K562 treated with DMSO at 1 percent for 48 hours (cell line): ENCODE results near the gene CALB2. TPM values are rescaled to one million over a fixed set of nuclear protein-coding genes. Genes with fewer than 3 reads are reported as not detected.

ENCODE experiments used
- total RNA-seq: library from RNA; unstranded; fragments of 300-600 nt; gene quantifications from 2 replicates; pipeline ENCODE4 v1.2.3, GENCODE V29; 2022; ENCODE audit warnings: low replicate concordance; ENCODE audit errors: extremely low read depth

The CALB2 gene
- not detected in 2 replicates for total RNA-seq

GRCh38 chr16:71358464-71358998, at the start of gene CALB2:
TSS of gene CALB2 (plus strand) at chr16:71358723. CDS start at chr16:71358793, 70 bp downstream.

Other genes starting within 250 kb of the CALB2 start
- gene HYDIN, start 128.0 kb upstream of the CALB2 start, total RNA-seq: not detected in 2 replicates
- not detected in 2 replicates for gene CMTR2, start 69.3 kb upstream of the CALB2 start, total RNA-seq
- not detected in 2 replicates for gene TLE7, start 83.3 kb downstream of the CALB2 start, total RNA-seq
- gene ZNF23, start 103.5 kb downstream of the CALB2 start, total RNA-seq: not detected in 2 replicates
- not detected in 2 replicates for gene ZNF19, start 130.6 kb downstream of the CALB2 start, total RNA-seq
- not detected in 2 replicates for gene CHST4, start 167.7 kb downstream of the CALB2 start, total RNA-seq
- not detected in 2 replicates for gene TAT, start 218.4 kb downstream of the CALB2 start, total RNA-seq